ES-I3 (cell line): ENCODE results near the gene GBF1.

Source experiments
- H3K36me3 ChIP-seq: 2 replicates; pipeline ENCODE4 v1.6.1; 2013; ENCODE audit warnings: mild to moderate bottlenecking, low read length, control low read depth, moderate library complexity; ENCODE audit not compliant: insufficient read depth
- H3K4me1 ChIP-seq: 2 replicates; pipeline ENCODE4 v1.6.1; 2013; ENCODE audit warnings: mild to moderate bottlenecking, control low read depth, low read length; ENCODE audit not compliant: insufficient read depth
- H3K9ac ChIP-seq: 2 replicates; pipeline ENCODE4 v1.6.1; 2013; ENCODE audit warnings: low read depth, mild to moderate bottlenecking, low read length, moderate library complexity
- H3K9me3 ChIP-seq: 2 replicates; pipeline ENCODE4 v1.6.1; 2013; ENCODE audit warnings: mild to moderate bottlenecking, low read length, moderate library complexity; ENCODE audit not compliant: control insufficient read depth, insufficient read depth

The GBF1 gene

GRCh38 chr10:102225646-102226541 is 19.4 kb upstream of the GBF1 start, which contains the start of gene ELOVL3:
TSS of gene ELOVL3 (plus strand) at chr10:102226299. CDS start at chr10:102226549, 250 bp downstream.
- Histone ChIP-seq H3K9ac (peak within 1 kb of the TSS; percentile 58; the same call in 1 of the 2 replicates), H3K9me3 (no peaks in the 10 kb centered on the region), H3K4me1 (no peaks in the 10 kb centered on the region), H3K36me3 (no peaks in the 10 kb centered on the region)

DNA sequence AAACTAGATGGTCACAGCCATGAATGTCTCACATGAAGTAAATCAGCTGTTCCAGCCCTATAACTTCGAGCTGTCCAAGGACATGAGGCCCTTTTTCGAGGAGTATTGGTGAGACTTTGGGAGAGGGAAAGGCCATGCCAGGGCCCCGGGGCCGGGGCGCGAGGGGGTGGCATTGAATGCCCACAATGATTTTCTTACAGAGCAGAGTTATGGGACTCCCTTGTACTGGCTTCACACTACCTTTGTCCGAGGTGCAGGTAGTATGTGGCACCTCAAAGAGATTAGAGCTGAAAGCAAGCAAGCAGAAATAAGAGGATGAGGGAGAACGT is 18.8 kb upstream of the GBF1 start:
- Histone ChIP-seq H3K9me3 (no peaks in the 10 kb centered on the region), H3K9ac (no peak overlapping the region; the same call in 1 of the 2 replicates), H3K4me1 (no peaks in the 10 kb centered on the region), H3K36me3 (no peaks in the 10 kb centered on the region)

DNA sequence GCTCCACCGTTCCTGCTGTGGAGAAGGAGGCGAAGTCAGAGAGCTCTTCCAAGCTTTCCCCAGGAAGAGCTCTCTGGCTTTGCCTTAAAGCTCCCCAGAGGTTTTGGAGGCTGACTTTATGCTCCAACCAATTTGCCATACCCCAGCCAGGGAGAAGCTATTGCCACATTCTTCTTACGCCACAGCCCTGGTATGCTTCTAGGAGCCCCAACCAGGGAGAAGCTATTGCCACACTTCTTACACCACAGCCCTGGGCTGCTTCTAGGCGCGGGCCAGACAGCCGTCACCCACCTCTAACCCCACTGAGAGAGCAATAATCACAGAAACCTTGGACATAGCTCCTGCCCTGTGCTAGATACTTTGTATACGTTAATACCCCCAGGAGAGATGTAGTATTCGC is 18.3 kb upstream of the GBF1 start:
- Histone ChIP-seq H3K9ac (no peak overlapping the region), H3K9me3 (no peaks in the 10 kb centered on the region), H3K4me1 (no peaks in the 10 kb centered on the region), H3K36me3 (no peaks in the 10 kb centered on the region)

DNA sequence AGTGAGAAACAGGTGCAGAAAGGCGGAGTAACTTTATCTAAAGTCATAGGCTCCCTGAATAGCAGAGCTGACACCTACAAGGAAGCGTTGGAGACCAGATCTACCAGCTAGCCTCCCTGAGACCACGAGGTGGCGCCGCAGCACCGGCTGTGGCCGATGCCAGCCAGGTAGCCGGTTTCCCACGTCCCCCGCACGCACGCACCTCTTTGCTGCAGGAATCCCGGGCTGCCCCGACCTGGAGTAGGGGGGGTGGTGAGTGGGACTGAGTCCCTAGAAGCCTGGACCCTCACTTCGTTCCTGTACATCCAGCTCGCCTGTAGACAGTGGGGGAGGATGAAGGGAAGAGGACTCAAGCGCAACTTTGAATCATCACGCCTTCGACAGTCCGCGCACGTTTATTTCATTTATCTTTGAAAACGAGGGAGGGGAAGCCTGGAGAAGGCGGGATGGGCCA is 15.5 kb upstream of the GBF1 start:
- peak overlapping the region; percentile 61; the same call in 1 of the 2 replicates for H3K9ac ChIP-seq
- no peaks in the 10 kb centered on the region for H3K4me1 ChIP-seq
- H3K9me3 ChIP-seq, result no peaks in the 10 kb centered on the region
- no peaks in the 10 kb centered on the region for H3K36me3 ChIP-seq

GRCh38 chr10:102230264-102230860 is 15.0 kb upstream of the GBF1 start:
- no peaks in the 10 kb centered on the region for H3K36me3 ChIP-seq
- H3K4me1 ChIP-seq, result no peaks in the 10 kb centered on the region
- H3K9me3 ChIP-seq, result no peaks in the 10 kb centered on the region
- H3K9ac ChIP-seq, result peak overlapping the region; percentile 61; the same call in 1 of the 2 replicates

DNA sequence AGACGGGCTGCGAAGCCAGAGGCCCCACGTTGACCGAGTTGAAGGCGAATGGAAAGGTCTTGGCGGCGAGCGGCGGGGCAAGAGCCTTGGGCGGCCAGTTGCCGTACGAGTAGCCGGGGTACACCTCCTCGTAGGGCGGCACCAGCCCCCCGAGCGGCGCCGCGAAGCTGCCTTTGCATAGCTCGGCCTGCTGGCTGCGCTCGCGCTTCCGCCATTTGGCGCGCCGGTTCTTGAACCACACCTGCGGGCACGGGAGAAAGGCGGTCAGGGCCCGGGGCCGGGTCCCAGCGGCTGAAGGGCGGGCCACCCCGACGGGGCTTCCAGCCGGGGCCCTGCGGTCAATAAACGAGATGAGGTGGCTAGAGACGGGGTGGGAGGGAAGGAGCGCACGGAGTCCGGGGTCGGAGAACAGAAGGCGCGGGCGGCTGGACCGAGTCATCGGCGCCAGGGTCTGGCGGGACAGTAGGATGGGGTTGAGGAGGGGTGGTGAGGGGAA is 14.4 kb upstream of the GBF1 start:
- no peaks in the 10 kb centered on the region for H3K36me3 ChIP-seq
- H3K9ac ChIP-seq, result peak overlapping the region; percentile 61; the same call in 1 of the 2 replicates
- no peaks in the 10 kb centered on the region for H3K4me1 ChIP-seq
- no peaks in the 10 kb centered on the region for H3K9me3 ChIP-seq

- H3K36me3 ChIP-seq, result no peaks in the 10 kb centered on the region
- no peaks in the 10 kb centered on the region for H3K9me3 ChIP-seq
- peak overlapping the region; percentile 61; the same call in 1 of the 2 replicates for H3K9ac ChIP-seq
- no peaks in the 10 kb centered on the region for H3K4me1 ChIP-seq
Measured at GRCh38 chr10:102231357-102232318, 13.7 kb upstream of the GBF1 start.

- Histone ChIP-seq H3K9ac (no peak overlapping the region), H3K36me3 (no peaks in the 10 kb centered on the region), H3K9me3 (no peaks in the 10 kb centered on the region), H3K4me1 (no peaks in the 10 kb centered on the region)
Measured at GRCh38 chr10:102233997-102234396, 11.3 kb upstream of the GBF1 start.

DNA sequence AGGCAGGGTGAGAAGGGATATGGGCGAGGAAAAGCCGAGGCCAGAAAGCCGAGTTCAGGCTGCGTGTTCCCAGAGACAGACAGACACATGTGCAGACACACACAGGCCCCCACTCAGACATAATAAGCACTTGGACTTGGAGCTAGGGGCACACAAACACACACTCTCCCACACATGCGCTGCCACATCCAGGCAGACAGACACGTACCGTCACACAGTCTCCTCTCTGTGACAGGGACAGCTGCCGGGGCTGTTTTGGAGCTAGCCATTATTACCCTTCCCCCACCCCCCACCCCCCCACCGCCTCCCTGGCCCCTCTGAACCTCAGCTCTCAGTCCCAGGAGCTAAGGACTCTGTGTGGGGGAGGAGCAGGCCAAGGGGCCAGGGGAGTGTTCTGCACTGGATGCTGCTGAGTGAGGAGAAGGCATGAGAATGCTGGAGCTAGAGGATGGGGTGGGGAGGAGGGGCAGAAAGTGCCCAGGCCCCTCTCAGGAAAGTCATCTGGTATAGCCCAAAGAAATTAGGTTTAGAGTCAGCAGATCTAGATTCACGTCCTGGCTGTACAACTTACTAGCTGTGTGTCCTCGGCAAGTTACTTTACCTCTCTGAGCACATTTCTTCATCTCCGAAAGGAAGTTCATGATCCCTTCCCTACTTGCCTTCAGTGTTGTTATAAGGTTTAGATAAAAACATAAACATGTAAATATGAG is 10.3 kb upstream of the GBF1 start:
- H3K4me1 ChIP-seq, result no peaks in the 10 kb centered on the region
- H3K36me3 ChIP-seq, result no peaks in the 10 kb centered on the region
- no peaks in the 10 kb centered on the region for H3K9me3 ChIP-seq
- no peak overlapping the region for H3K9ac ChIP-seq

- Histone ChIP-seq H3K4me1 (no peaks in the 10 kb centered on the region), H3K9me3 (no peaks in the 10 kb centered on the region), H3K9ac (no peak overlapping the region), H3K36me3 (no peaks in the 10 kb centered on the region)
Measured at GRCh38 chr10:102235598-102235920, 9.8 kb upstream of the GBF1 start.

DNA sequence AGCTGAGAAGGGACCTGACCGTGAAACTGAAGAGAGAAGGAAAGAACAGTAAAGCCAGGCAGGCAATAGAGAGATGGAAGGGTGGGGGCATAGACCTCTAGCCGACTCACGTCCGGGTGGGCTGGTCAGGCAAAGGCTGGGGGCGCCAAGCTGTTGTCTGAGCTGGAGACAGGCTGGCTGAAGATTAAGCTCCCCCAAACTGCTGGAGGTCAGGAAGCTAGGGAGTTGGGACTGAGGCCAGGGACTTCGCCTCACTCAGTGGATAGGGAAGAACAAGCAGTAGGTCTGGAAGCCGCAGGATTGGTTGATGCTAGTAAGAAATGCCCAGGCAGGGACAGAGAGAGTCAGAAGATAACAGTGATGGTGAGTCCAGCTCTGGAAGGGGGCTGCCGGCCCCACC is 9.3 kb upstream of the GBF1 start:
- H3K9ac ChIP-seq, result no peak overlapping the region
- no peaks in the 10 kb centered on the region for H3K4me1 ChIP-seq
- H3K36me3 ChIP-seq, result no peaks in the 10 kb centered on the region
- no peaks in the 10 kb centered on the region for H3K9me3 ChIP-seq

GRCh38 chr10:102237711-102238252 is 7.5 kb upstream of the GBF1 start:
- Histone ChIP-seq H3K36me3 (no peaks in the 10 kb centered on the region), H3K9ac (no peak overlapping the region), H3K9me3 (no peaks in the 10 kb centered on the region), H3K4me1 (no peaks in the 10 kb centered on the region)

GRCh38 chr10:102240467-102241031 is 4.8 kb upstream of the GBF1 start:
- Histone ChIP-seq H3K9me3 (no peaks in the 10 kb centered on the region), H3K4me1 (no peaks in the 10 kb centered on the region), H3K36me3 (no peaks in the 10 kb centered on the region), H3K9ac (peak overlapping the region; percentile 63)
